EL (cell line): Measurements from ENCODE around the gene AVL9.
"Not testable (repeated sequence)": the region's sequence is repeated elsewhere in the genome, so short reads cannot be mapped to it uniquely, and the experiment has no call there.

Source experiments
- DNase-seq: peaks from one replicate; pipeline ENCODE4 v3.0.0-alpha.2; 2016

The AVL9 gene

DNA sequence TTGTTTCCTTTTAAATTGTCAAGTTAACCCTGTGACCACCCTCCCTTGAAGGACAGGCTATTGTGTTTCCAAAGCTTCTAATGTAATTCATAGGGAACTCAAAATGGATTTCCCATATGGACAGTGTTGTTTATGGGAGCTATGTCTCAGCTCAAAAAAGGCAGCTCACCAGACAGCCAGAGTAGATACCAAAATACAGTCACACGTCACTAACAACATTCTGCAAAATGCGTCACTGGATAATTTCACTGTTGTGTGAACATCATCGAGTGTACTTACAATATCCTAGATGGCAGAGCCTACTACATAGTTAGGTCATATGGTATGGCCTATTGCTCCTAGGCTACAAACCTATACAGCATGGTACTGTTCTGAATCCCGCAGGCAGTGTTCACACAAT, 97.4 kb downstream of the AVL9 start:
- DNase-seq = no peak

- DNase-seq = no peak
Observed at GRCh38 chr7:32594965-32595490, 99.7 kb downstream of the AVL9 start.

DNA sequence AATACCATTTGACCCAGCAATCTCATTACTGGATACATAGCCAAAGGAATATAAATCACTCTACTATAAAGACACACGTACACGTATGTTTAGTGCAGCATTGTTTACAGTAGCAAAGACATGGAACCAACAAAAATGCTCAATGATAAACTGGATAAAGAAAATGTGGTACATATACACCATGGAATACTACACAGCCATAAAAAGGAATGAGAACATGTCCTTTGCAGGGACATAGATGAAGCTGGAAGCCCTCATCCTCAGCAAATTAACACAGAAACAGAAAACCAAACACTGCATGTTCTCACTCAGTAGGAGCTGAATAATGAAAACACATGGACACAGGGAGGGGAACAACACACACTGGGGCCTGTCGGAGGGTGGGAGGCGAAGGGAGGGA, 105.9 kb downstream of the AVL9 start:
- DNase-seq = not testable (repeated sequence)

GRCh38 chr7:32602470-32602869, 107.2 kb downstream of the AVL9 start:
- DNase-seq = no peak

DNA sequence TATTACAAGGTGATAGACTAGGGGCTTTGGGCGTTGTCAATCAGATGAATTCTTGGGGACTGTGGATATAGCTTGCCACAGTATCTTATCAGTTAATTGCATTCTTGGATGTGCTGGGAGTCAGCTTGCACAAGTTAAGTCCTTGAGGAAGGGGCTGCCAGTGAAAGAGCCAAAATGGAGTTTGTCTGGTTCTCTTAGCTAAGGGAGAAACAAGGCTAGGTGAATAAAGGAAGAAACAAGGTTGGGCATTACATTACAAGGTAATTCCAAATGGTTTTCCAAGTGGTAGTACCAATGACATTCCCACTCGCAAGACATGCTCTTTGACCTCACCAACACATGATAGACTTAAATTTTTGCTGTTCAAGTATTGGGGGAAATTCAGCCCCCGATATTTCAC, 108.2 kb downstream of the AVL9 start:
- not testable (repeated sequence) for DNase-seq

- not testable (repeated sequence) for DNase-seq
Observed at GRCh38 chr7:32604047-32604446, 108.8 kb downstream of the AVL9 start.

- no peak for DNase-seq
Observed at GRCh38 chr7:32605032-32605431, 109.7 kb downstream of the AVL9 start.

- no peak for DNase-seq
Observed at GRCh38 chr7:32609463-32609862, 114.2 kb downstream of the AVL9 start.

DNA sequence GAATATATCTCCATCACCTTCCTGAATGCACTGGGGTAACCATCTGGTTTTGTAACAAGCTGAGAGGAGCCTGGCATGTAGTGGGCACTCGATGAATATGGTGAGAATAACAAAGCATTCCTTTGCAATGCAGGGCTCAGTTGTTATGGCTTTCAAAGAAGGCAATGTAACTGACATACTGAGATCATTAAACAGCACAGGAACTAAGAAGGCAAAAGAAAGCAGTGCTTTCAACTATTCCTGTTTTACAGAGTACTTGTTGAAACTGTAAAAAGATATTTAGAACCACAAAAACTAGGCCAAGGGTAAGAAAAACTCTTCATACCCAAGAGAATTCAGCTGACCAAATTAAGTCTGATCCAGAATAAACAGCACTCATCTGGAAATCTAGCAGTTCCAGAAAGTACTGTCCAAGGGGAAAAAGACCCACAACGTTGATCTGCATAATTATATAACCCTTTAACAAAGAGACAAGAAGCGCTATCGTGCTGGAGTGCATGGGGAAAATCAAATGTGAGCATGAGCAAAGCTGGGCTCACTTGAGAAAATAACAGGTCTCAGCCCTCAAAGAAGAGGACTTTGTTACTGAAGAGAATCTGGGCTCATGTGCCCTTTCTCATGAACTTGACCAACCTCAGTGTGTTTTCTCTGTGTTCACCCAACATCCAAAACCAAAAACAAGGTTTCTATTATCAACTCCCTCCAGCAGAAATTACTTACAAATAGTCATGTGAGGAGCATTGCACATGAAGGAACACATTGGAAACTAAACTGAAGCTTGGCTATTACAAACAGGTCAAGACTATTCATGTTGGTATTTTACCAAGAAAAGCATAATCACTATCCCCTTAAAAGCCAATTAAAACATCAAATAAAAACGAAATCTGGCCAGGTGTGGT, 116.2 kb downstream of the AVL9 start:
- DNase-seq = no peak

DNA sequence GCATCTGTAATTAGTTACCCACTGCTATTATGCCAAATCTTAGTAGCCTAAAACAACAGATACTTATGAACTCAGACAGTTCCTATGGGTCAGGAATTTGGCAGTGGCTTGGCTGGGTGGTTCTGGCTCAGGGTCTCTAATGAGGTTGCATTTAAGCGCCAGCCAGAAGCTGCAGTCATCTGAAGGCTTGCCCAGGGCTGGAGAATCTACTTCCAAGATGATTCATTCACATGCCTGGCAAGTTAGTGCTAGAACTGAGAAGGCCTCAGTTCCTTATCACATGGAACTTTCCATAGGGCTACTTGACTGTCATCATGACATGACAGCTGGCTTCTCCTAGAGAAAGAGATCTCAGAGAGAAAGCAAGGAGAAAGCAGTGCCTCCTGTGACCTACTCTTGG, 121.3 kb downstream of the AVL9 start:
- DNase-seq = peak; percentile 91

- no peak for DNase-seq
Observed at GRCh38 chr7:32618470-32618869, 123.2 kb downstream of the AVL9 start.

DNA sequence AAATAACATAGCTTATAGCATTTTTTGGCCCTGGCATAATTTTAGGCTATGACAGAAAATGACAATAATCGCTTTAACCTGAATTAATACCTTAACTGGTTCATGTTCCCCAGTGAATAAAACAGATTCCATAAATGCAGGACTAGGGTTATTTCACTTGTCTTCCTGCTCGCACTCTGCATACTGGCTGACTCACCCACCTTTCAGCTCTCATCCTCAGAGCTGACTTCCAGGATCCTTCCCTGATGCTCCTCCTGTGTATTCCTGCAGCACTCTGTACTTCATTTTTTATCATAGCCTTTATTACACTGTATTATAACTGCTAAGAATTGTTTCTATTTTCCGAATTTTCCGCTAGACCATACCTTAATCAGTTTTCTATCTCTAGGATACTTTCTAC, 123.7 kb downstream of the AVL9 start:
- DNase-seq = peak; percentile 11

GRCh38 chr7:32619416-32619815, 124.1 kb downstream of the AVL9 start:
- DNase-seq = not testable (repeated sequence)

- no peak for DNase-seq
Observed at GRCh38 chr7:32631021-32631420, 135.7 kb downstream of the AVL9 start.

DNA sequence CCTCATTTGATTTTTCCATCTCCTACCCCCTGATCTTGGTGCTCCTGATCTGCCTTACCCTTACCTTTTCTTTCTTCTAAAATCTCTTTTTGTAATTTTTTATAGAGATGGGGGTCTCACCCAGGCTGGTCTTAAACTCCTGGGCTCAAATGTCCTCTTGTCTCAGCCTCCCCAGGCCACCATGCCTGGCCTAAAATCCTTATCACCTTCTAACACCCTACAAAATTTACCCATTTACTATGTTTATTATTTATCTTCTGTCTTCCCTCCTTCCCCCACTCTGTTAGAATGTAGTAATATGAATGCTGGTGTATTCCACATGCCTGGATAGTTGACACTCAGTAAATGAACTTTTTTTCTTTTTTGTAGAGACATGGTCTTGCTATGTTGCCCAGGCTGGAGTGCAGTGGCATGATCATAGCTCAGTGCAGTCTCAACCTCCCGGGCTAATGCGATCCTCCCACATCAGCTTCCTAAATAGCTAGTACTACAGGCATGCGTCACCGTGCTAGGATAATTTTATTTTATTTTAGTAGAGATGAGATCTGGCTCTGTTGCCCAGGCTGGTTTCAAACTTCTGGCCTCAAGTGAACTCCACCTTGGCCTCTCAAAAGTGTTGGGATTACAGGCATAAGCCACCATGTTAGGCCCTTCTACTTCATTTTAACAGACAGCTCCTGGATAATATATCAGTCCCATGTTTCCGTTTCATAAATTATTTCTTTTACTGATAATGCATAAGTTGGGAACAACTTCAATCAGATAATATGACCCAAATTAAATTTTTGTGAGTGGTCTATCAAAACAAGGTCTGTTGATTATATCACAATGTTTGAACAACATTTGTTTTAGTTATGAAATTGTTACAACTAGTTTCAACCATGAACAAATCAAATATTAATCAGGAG, 136.6 kb downstream of the AVL9 start:
- DNase-seq = not testable (repeated sequence)

GRCh38 chr7:32633446-32633845, 138.2 kb downstream of the AVL9 start:
- DNase-seq = not testable (repeated sequence)

GRCh38 chr7:32634798-32635393, 139.6 kb downstream of the AVL9 start:
- DNase-seq = not testable (repeated sequence)

- DNase-seq = not testable (repeated sequence)
Observed at GRCh38 chr7:32636725-32637462, 141.6 kb downstream of the AVL9 start.

DNA sequence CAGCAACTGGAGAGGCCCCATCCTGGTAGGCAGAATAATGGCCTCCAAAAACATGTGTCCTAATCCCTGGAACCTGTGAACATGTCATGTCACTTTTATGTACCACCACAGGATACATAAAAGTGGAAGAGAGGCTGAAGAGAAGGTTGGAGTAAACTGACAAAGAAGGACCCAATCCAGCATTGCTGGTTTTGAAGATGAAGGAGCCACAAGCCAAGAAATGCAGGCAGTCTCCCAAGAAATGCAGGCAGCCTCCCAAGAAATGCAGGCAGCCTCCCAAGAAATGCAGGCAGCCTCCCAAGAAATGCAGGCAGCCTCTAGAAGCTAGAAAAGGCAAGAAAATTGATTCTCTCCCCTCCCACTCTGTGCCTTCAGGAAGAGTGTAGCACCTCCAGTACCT, 142.3 kb downstream of the AVL9 start:
- DNase-seq = not testable (repeated sequence)
